Effector CD4-positive, alpha-beta T cell (primary cell): Measurements from ENCODE around the gene FBXW11.

Experiments
- DNase-seq: peaks from one replicate; pipeline ENCODE4 v3.0.0-alpha.2; 2020

The FBXW11 gene

GRCh38 chr5:171858303-171858702 is 148.1 kb downstream of the FBXW11 start:
- no peak for DNase-seq

DNA sequence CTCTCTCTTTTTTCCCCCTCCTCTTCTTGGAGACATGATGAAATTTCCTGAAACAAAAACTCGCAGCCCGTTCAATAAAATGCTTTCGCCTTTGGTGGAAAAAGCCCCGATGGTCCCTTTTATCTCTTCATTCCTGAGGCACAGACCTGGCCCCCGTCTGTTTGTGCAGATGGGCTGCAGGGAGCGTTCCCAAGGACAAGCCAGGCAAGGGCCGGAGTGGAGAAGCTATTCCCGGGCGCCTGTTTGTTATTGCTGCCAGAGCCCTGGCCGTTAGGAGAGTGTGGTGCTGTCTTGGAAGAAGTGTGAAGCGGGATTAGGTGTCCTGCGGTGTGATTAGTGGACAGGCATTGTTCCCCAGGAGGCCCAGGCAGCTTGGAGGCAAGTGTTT is 149.0 kb downstream of the FBXW11 start:
- DNase-seq = no peak

DNA sequence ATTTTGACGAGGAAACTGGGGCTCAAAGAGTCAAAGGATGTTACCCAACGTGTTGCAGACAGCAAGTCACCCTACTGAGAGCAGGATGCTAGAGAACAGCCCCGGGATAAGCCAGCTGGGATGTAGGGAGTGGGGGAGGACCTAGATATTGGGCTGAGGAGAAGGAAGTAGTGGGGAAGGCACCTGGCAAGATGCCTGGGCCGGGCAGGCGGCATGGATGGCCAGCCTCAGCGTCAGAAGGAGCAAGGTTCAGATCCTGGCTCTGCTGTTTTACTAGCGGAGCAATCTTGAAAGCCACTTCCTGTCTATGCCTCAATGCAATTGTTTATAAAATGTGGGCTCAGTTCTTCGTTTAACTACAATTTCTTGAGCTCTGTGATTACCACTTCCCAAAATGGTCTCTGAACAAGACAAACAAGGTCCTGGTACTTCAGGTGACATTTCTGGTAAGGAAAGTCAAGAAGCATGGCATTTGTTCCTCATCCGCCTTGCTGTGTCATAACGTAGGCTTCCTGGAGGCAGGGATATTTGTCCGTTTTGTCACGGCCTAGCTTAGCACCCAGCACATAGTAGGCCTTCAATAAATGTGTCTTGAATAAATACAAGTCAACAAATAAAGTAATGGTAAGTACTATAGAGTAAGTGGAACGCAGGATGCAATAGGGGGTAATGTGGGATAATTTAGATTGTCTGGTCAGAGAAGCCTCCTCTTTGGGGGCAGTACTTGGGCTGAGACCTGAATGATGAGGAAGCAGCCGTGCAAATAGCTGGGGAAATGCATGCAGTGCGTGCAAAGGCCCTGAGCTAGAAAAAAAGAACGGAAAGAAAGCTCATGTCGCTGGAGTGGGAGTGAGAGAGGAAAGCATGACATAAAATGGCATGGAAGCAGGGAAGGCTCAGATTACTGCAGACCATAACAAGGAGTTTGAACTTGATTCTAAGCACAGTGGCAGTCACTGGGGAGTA is 150.4 kb downstream of the FBXW11 start:
- no peak for DNase-seq

GRCh38 chr5:171855265-171855664 is 151.2 kb downstream of the FBXW11 start:
- DNase-seq = no peak

GRCh38 chr5:171852255-171852681 is 154.2 kb downstream of the FBXW11 start:
- DNase-seq = no peak

DNA sequence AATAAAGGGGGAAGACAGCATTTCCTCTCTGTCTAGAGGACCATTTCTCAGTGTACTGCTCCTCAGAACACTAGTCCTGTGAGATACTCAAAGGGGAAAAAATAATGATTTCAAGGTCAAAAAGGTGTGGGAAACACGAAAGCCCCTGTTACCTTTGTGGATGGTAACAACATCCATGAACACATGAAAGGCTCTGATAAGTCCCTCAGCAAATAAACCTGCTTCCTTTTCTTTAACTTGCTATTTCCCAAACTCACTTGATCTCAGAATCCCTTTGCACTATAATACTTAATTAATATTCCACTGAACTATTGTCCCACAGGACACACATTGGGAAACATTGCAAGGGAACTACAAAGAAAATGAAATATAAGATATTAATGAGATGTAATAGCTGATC is 155.2 kb downstream of the FBXW11 start:
- DNase-seq = no peak

DNA sequence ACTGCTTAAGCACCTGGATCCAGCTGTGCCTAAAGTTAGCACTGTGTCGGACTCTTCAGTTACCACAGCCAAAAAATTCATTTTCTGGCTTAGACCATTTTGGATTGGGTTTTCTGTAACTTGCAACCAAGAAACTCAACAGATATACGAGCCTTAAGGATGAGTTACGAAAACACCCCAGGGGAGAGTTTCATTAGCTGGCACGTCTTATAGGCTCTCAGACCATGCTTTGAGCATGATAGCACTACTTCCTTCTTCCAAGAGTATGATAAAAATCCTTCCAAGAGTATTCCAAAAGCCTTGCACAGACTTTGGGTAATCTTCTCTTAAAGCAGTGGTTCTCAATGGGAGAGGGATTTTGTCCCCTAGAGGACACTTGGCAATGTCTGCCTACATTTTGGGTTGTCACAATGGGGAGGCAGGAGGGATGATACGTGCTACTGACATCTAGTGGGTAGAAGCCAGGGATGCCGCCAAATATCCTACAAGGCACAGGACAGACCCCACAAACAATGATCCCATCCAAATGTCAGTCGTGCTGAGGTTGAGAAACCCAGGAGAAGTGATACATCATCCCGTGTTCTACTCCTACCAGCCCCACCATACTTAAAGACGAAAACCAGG is 156.0 kb downstream of the FBXW11 start:
- DNase-seq = no peak

- DNase-seq = no peak
Measured at GRCh38 chr5:171849585-171850323, 156.7 kb downstream of the FBXW11 start.

DNA sequence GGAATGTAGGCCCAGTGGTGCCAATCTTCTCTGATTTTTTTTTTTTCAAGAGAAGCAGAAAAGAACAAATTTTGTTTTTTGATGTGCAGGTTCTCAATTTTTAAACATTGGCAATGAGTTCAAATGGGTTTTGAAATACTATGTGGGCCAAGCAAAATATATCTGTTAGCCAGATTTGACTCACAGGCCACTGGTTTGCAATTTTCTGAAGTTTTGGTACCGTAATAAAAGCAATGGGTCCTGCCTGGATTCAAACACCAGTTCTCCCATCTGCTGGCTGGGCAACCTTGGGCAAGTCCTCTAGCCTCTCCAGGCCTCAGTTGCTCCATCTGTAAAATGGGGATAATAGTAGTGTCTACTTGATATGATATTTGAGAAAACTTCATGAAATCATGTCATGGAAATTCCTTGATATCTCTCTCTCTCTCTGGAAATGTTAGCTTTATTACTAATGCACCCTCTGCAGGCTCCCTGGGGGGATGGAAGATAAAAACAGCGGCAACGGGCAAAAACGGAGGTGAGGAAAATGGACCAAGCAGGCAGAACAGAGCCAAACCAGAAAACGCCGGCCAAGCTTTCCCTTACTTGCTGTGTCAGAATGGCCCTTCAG is 157.4 kb downstream of the FBXW11 start:
- no peak for DNase-seq

- no peak for DNase-seq
Measured at GRCh38 chr5:171848486-171848885, 158.0 kb downstream of the FBXW11 start.

DNA sequence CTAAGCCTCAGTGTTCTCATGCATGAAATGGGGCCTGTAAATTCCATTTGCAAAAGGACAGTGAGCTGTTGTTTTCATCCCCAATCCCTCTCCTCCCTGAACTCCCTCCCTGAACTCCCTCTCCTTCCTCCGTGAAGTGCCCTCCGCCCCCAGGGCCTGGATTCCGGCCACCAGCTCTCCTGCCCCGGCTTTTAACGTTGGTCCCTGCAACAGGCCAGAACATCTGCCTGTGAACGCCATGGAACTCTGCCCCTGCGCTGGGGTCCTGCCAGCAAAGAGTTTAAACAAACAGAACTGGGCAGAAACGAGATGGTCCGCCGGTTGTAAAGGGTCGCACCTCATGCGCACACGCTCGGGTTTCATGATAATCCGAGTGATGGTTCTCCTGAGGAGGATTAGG is 158.4 kb downstream of the FBXW11 start:
- DNase-seq = no peak

- DNase-seq = no peak
Measured at GRCh38 chr5:171847026-171847425, 159.4 kb downstream of the FBXW11 start.

DNA sequence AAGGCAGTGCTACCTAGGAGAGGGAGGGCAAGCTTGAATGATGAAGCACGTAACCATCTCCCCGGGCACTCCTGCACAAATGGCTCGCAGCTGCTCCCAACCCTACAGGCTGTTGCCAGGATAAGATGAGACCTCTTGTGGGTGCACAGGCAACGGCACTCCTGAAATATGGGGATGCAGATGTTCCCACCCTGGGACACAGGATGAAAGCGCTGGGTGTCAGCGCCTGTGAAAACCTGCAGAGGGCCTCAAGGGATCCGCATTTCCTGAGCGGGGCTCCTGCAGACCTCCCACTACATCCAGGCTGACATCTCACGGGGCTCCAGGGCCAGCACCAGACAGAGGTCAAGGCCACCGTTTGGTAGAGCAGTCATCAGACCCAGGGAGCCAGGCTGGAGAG is 160.1 kb downstream of the FBXW11 start:
- DNase-seq = no peak

DNA sequence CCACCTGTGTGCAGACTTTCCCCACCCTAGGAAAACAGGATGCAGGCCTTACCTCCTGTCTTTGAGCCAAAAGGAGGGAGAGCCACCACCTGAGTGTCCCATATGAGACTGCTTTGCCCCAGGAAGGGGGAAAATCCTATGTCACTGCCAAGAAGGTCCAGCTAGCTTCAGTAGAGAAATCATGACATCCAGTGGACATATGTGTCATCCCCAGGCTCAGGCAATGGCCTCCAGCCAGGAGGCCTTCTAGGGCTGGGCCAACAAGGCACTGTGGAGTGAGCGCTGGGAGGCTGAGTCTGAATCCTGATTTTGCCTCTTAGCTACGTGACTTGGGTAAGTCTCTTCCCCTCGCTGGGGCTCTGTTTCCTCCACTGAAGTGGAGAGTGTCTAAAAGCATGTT is 160.6 kb downstream of the FBXW11 start:
- DNase-seq = no peak

DNA sequence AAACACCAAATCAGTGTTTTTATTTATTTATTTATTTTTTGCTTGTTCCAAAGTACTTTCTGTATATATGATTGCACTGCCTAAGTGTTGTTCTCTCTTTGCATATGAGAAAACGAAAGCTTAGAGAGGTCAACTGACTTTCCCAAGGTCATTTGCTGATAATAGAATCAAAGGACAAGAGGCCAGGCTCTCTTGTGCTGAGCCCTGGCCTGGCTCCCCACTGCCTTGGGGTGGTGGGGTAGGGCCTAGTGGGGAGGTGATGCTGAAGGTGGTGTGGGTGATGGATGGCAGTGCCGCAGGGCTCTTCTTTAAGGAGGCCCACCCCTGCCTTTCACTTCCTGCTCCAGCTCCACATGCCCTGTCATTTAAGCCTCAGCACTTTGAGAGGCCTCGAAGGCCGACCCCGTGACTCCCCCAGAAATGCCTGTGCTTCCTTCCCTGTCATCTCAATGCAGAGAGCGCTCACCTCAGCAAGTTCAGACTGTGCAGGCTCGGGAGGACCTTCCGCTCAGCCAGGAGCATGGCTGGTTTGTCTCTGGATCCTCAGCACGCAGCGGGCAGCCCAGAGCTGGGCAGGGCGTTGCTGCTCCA is 161.3 kb downstream of the FBXW11 start:
- DNase-seq = no peak

DNA sequence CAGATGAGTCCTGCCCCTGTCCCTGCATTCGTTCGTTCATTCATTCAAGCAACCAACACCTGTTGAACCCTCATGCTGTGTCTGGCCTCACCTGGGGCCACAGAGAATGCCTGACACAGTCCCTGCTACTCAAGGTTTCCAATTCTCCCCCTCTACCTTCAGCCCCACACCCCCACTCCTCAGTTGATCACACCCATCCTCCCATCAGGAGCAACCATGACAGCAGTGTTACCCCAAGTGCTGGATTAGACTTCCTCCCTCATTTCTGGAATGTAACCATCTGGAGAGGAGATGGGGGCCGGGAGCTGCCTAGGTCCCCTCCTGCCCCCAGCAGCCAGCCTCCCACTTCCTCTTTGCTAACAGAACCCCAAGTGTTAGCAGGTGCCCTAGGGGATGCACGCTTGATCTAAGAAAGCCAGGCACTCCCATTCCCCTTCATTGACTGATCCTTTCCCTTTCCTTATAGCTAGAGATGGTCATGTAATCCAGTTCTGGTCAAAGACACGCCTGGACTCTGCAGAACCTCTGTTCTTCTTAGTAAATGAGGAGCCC is 163.6 kb downstream of the FBXW11 start:
- no peak for DNase-seq

- no peak for DNase-seq
Measured at GRCh38 chr5:171841984-171842776, 164.3 kb downstream of the FBXW11 start.

GRCh38 chr5:171840711-171841522 is 165.5 kb downstream of the FBXW11 start:
- no peak for DNase-seq

- no peak for DNase-seq
Measured at GRCh38 chr5:171840066-171840465, 166.4 kb downstream of the FBXW11 start.

DNA sequence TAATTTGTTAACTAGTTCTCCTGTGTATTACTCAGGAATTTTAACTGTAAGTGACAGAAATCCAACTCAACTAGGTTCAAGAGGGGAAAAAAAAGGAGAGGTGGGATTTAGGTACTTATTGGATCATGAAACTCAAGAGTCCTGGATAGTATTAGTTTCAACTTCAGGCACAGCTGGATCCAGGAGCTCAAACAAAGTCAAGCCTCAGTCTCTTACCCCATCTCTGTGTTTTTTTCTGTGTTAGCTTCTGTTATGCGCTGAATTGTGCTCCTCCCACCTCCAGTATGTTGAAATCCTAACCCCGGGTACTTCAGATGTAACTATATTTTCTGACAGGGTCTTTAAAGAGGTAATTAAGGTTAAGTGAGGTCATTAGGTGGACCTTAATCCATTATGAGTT is 167.3 kb downstream of the FBXW11 start:
- no peak for DNase-seq

DNA sequence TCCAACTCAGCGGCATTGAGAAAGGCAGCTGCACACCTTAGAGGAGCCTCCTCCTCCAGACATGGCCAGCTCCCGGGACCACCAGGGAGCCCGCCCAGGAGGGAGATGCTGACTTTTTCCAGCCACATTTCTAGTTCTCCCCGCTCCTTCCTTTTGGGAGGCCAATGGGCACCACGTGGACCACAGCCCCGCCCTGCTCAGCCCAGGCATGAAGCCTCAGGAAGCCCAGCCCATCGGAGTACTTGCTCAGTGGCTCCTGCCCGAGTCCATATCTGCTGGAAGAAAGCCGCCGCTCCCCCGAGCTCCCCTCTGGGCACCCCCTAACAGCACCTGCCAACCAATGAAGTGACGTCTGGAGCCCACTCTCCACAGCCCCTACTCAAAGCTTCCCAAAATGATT is 168.4 kb downstream of the FBXW11 start:
- no peak for DNase-seq
